Neural cell (in vitro differentiated cells): ENCODE results near the gene UGT1A3. TPM values are rescaled to one million over a fixed set of nuclear protein-coding genes. Genes with fewer than 3 reads are reported as not detected.

Experiments
- H2AFZ ChIP-seq: fragments of 200-600, 300-800 bp; sonication (generic), shearing (Covaris generic); 2 replicates; pipeline ENCODE4 v1.6.0; 2014; ENCODE audit warnings: low read depth, mild to moderate bottlenecking, antibody characterized with exemption, low read length, moderate library complexity
- H3F3A ChIP-seq: fragments of 200-600 bp; shearing (Covaris generic); 2 replicates; pipeline ENCODE4 v1.6.1; 2016; ENCODE audit warnings: mild to moderate bottlenecking, moderate library complexity, mixed read lengths, antibody characterized with exemption, low read length; ENCODE audit not compliant: insufficient read depth, poor library complexity, severe bottlenecking
- H3K27ac ChIP-seq: fragments of 200-600, 300-800 bp; sonication (generic), shearing (Covaris generic); 2 replicates; pipeline ENCODE4 v1.5.1; 2014; ENCODE audit warnings: mild to moderate bottlenecking, low read length, moderate library complexity
- H3K27me3 ChIP-seq: fragments of 300-800, 200-600 bp; sonication (generic), shearing (Covaris generic); 2 replicates; pipeline ENCODE4 v1.6.0; 2014; ENCODE audit warnings: mild to moderate bottlenecking, low read depth, low read length, moderate library complexity; ENCODE audit not compliant: insufficient read depth
- H3K36me3 ChIP-seq: fragments of 300-800, 200-600 bp; sonication (generic), shearing (Covaris generic); 2 replicates; pipeline ENCODE4 v1.5.1; 2014; ENCODE audit warnings: mild to moderate bottlenecking, antibody characterized with exemption, low read length, moderate library complexity; ENCODE audit not compliant: insufficient read depth
- H3K4me2 ChIP-seq: fragments of 300-800, 200-600 bp; sonication (generic), shearing (Covaris generic); 2 replicates; pipeline ENCODE4 v1.6.0; 2014; ENCODE audit warnings: mild to moderate bottlenecking, low read length
- H3K4me3 ChIP-seq: fragments of 300-800, 200-600 bp; sonication (generic), shearing (Covaris generic); 2 replicates; pipeline ENCODE4 v1.5.1; 2014; ENCODE audit warnings: mild to moderate bottlenecking, low read length, moderate library complexity
- H3K79me2 ChIP-seq: fragments of 200-600 bp; shearing (Covaris generic); replicated peaks from 2 replicates; pipeline ENCODE4 v1.6.0; 2014; ENCODE audit warnings: mild to moderate bottlenecking, low read length, moderate library complexity; ENCODE audit not compliant: insufficient read depth
- H3K9ac ChIP-seq: fragments of 300-800, 200-600 bp; sonication (generic), shearing (Covaris generic); 2 replicates; pipeline ENCODE4 v1.6.1; 2016; ENCODE audit warnings: mild to moderate bottlenecking, low read length, mixed read lengths
- H3K9me2 ChIP-seq: fragments of 200-600 bp; shearing (Covaris generic); 2 replicates; pipeline ENCODE4 v1.6.1; 2016; ENCODE audit warnings: mild to moderate bottlenecking, low read length, mixed read lengths; ENCODE audit not compliant: insufficient read depth
- H3K9me3 ChIP-seq: fragments of 200-600, 300-800 bp; sonication (generic), shearing (Covaris generic); 2 replicates; pipeline ENCODE4 v1.6.1; 2016; ENCODE audit warnings: mild to moderate bottlenecking, mixed run types, low read length, moderate library complexity, mixed read lengths
- H4K20me1 ChIP-seq: fragments of 200-600 bp; shearing (Covaris generic); 2 replicates; pipeline ENCODE4 v1.6.1; 2016; ENCODE audit warnings: mild to moderate bottlenecking, mixed run types; ENCODE audit not compliant: insufficient read depth
- EP300 ChIP-seq: fragments of 450-650 bp; conservative IDR thresholded peaks from 2 replicates; pipeline ENCODE4 v1.6.1; 2014; ENCODE audit warnings: antibody characterized with exemption, mild to moderate bottlenecking, moderate library complexity; ENCODE audit not compliant: poor library complexity, severe bottlenecking
- EZH2 ChIP-seq: fragments of 200-600, 300-800 bp; shearing (Covaris generic), sonication (generic); IDR thresholded peaks from 2 replicates; pipeline ENCODE4 v1.6.1; 2014; ENCODE audit warnings: antibody characterized with exemption, low read length, borderline replicate concordance, mild to moderate bottlenecking; ENCODE audit not compliant: insufficient read depth, poor library complexity, severe bottlenecking
- MXI1 ChIP-seq: fragments of 450-650 bp; conservative IDR thresholded peaks from 2 replicates; pipeline ENCODE4 v1.6.1; 2014; ENCODE audit warnings: antibody characterized with exemption, mild to moderate bottlenecking; ENCODE audit not compliant: poor library complexity, severe bottlenecking
- POLR2AphosphoS5 ChIP-seq: IDR thresholded peaks from 2 replicates; pipeline ENCODE4 v1.6.1; 2012
- RAD21 ChIP-seq: fragments of 450-650 bp; conservative IDR thresholded peaks from 2 replicates; pipeline ENCODE4 v1.6.1; 2014; ENCODE audit warnings: antibody characterized with exemption, mild to moderate bottlenecking, moderate library complexity
- SMC3 ChIP-seq: fragments of 450-650 bp; conservative IDR thresholded peaks from 2 replicates; pipeline ENCODE4 v1.6.1; 2014; ENCODE audit warnings: antibody characterized with exemption, mild to moderate bottlenecking, moderate library complexity; ENCODE audit not compliant: poor library complexity
- polyA plus RNA-seq: library from polyadenylated mRNA; depleted of rRNA; stranded (reverse); fragments of >200 nt; gene quantifications from 2 replicates; pipeline ENCODE4 v1.2.3, GENCODE V29; 2014
- TF ChIP-seq, protein P1 (sequence below): IDR thresholded peaks from 2 replicates; pipeline ENCODE4 v1.6.1; 2012; ENCODE audit warnings: borderline replicate concordance
- TF ChIP-seq, protein P2 (sequence below): fragments of 450-650 bp; IDR thresholded peaks from 2 replicates; pipeline ENCODE4 v1.5.1; 2014; ENCODE audit warnings: antibody characterized with exemption, mild to moderate bottlenecking, moderate library complexity; ENCODE audit not compliant: poor library complexity, severe bottlenecking

UGT1A3 gene
- polyA plus RNA-seq, 1 donor from 2014 or later: not detected

DNA sequence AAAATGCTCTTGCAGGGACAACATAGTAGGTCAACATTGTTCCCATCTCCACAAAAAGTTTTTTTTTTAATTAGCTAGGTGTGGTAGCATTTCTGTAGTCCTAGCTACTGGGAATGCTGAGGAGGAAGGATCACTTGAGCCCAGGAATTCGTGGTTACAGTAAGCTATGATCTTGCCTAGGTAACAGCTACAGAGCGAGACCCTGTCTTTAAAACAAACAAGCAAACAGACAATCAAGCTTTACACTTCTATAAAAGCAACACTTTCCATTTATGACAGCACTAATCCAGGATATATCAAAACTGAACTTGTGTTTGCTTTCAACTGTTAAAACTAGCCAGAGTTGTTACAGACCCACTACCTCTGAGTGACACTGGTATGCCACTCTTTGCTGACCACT is 12.0 kb downstream of the UGT1A3 start:
- H3K36me3 ChIP-seq: no peaks in the 10 kb centered on the region
- no peaks in the 10 kb centered on the region for H3K9me3 ChIP-seq
- no peaks in the 10 kb centered on the region for H3K79me2 ChIP-seq
- no peak overlapping the region for H3K4me3 ChIP-seq
- H3K27me3 ChIP-seq: no peaks in the 10 kb centered on the region
- no peak for TF ChIP-seq EP300
- H3K9me2 ChIP-seq: no peaks in the 10 kb centered on the region
- no peak overlapping the region for H2AFZ ChIP-seq
- H3K4me2 ChIP-seq: no peak overlapping the region
- no peak overlapping the region for H3K27ac ChIP-seq
- H3K9ac ChIP-seq: no peak overlapping the region
- no peaks in the 10 kb centered on the region for H4K20me1 ChIP-seq
- H3F3A ChIP-seq: no peaks in the 10 kb centered on the region

DNA sequence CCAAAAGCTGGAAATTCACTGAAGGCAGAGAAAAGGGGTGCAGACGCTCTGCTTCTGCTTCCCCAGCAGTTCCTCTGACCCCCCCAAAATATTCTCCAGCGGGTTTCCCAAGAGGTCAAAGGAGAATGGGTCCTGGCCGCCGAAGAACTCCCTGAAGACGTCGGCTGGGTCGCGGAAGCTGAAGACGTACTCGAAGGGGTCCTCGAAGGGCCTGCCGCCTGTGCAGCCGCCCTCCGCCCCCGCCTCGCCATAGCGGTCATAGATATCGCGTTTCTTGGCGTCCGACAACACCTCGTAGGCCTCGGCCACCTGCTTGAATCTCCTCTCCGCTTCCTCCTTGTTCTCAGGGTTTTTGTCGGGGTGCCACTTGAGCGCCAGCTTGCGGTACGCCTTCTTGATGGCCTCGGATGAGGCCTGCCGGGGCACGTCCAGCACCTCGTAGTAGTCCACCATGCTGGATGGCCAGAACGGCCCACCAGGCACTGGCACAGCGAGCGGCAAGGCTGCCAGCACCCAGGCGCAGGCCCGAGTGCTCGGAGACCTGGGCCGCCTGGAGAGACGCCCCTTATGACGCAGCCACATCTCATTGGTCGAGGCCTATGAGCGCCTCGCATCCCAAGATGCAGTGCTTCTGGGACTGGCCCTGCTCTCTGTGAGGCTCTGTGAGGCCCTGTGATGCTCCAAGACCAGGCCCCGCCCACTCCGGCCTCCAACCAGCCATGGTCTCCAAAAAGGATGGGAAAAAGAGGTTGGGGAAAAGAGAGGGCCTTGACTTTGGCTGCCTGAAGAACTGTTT is 14.8 kb downstream of the UGT1A3 start:
- no peaks in the 10 kb centered on the region for H3K9me2 ChIP-seq
- H3K27me3 ChIP-seq: no peaks in the 10 kb centered on the region
- no peaks in the 10 kb centered on the region for H3K79me2 ChIP-seq
- TF ChIP-seq EZH2 (no peak), EP300 (no peak), POLR2AphosphoS5 (no peak), RAD21 (no peak), SMC3 (no peak), MXI1 (no peak)
- TF ChIP-seq, protein P1, sequence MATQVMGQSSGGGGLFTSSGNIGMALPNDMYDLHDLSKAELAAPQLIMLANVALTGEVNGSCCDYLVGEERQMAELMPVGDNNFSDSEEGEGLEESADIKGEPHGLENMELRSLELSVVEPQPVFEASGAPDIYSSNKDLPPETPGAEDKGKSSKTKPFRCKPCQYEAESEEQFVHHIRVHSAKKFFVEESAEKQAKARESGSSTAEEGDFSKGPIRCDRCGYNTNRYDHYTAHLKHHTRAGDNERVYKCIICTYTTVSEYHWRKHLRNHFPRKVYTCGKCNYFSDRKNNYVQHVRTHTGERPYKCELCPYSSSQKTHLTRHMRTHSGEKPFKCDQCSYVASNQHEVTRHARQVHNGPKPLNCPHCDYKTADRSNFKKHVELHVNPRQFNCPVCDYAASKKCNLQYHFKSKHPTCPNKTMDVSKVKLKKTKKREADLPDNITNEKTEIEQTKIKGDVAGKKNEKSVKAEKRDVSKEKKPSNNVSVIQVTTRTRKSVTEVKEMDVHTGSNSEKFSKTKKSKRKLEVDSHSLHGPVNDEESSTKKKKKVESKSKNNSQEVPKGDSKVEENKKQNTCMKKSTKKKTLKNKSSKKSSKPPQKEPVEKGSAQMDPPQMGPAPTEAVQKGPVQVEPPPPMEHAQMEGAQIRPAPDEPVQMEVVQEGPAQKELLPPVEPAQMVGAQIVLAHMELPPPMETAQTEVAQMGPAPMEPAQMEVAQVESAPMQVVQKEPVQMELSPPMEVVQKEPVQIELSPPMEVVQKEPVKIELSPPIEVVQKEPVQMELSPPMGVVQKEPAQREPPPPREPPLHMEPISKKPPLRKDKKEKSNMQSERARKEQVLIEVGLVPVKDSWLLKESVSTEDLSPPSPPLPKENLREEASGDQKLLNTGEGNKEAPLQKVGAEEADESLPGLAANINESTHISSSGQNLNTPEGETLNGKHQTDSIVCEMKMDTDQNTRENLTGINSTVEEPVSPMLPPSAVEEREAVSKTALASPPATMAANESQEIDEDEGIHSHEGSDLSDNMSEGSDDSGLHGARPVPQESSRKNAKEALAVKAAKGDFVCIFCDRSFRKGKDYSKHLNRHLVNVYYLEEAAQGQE: no peak
- TF ChIP-seq, protein P2, sequence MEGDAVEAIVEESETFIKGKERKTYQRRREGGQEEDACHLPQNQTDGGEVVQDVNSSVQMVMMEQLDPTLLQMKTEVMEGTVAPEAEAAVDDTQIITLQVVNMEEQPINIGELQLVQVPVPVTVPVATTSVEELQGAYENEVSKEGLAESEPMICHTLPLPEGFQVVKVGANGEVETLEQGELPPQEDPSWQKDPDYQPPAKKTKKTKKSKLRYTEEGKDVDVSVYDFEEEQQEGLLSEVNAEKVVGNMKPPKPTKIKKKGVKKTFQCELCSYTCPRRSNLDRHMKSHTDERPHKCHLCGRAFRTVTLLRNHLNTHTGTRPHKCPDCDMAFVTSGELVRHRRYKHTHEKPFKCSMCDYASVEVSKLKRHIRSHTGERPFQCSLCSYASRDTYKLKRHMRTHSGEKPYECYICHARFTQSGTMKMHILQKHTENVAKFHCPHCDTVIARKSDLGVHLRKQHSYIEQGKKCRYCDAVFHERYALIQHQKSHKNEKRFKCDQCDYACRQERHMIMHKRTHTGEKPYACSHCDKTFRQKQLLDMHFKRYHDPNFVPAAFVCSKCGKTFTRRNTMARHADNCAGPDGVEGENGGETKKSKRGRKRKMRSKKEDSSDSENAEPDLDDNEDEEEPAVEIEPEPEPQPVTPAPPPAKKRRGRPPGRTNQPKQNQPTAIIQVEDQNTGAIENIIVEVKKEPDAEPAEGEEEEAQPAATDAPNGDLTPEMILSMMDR: no peak
- H3K9me3 ChIP-seq: no peaks in the 10 kb centered on the region
- H3K4me2 ChIP-seq: no peak overlapping the region
- no peaks in the 10 kb centered on the region for H3K36me3 ChIP-seq
- H2AFZ ChIP-seq: no peak overlapping the region
- H4K20me1 ChIP-seq: no peaks in the 10 kb centered on the region
- no peak overlapping the region for H3K9ac ChIP-seq
- no peaks in the 10 kb centered on the region for H3F3A ChIP-seq
- no peak overlapping the region for H3K27ac ChIP-seq
- no peak overlapping the region for H3K4me3 ChIP-seq
